ENCODE measurements around the gene MEIKIN.
"Not testable (repeated sequence)": the region's sequence is repeated elsewhere in the genome, so short reads cannot be mapped to it uniquely, and the experiment has no call there.

Gene MEIKIN

GRCh38 chr5:131913603-131914002 is 31.9 kb downstream of the MEIKIN start:
- DNase-seq (ENCODE audit: low read depth in 2 of 2, low spot score in 1 of 2): no peak

- DNase-seq (ENCODE audit: low read depth in 2 of 2, low spot score in 1 of 2): no peak
These were observed 38.8 kb downstream of the MEIKIN start for GRCh38 chr5:131906668-131907067.

GRCh38 chr5:131902266-131902665 is 43.2 kb downstream of the MEIKIN start:
- DNase-seq (ENCODE audit: low read depth in 2 of 2, low spot score in 1 of 2): not testable (repeated sequence)

GRCh38 chr5:131899686-131900085 is 45.8 kb downstream of the MEIKIN start:
- DNase-seq (ENCODE audit: low read depth in 2 of 2, low spot score in 1 of 2): no peak

- no peak for DNase-seq (ENCODE audit: low read depth in 2 of 2, low spot score in 1 of 2)
These were observed 61.5 kb downstream of the MEIKIN start for GRCh38 chr5:131883984-131884383.

- no peak for DNase-seq (ENCODE audit: low read depth in 2 of 2, low spot score in 1 of 2)
These were observed 65.8 kb downstream of the MEIKIN start for GRCh38 chr5:131879705-131880104.

- no peak for DNase-seq (ENCODE audit: low read depth in 2 of 2, low spot score in 1 of 2)
These were observed 67.6 kb downstream of the MEIKIN start for GRCh38 chr5:131877873-131878272.

- not testable (repeated sequence) for DNase-seq (ENCODE audit: low read depth in 2 of 2, low spot score in 1 of 2)
These were observed 74.2 kb downstream of the MEIKIN start for GRCh38 chr5:131871251-131871650.

- no peak for DNase-seq (ENCODE audit: low read depth in 2 of 2, low spot score in 1 of 2)
These were observed 77.9 kb downstream of the MEIKIN start for GRCh38 chr5:131867524-131867923.

- DNase-seq (ENCODE audit: low read depth in 2 of 2, low spot score in 1 of 2): no peak
These were observed 81.8 kb downstream of the MEIKIN start for GRCh38 chr5:131863700-131864099.

- DNase-seq (ENCODE audit: low read depth in 2 of 2, low spot score in 1 of 2): no peak
These were observed 88.1 kb downstream of the MEIKIN start for GRCh38 chr5:131857388-131857787.

- DNase-seq (ENCODE audit: low read depth in 2 of 2, low spot score in 1 of 2): no peak
These were observed 90.0 kb downstream of the MEIKIN start for GRCh38 chr5:131855452-131855851.

GRCh38 chr5:131854134-131854533 is 91.3 kb downstream of the MEIKIN start:
- DNase-seq (ENCODE audit: low read depth in 2 of 2, low spot score in 1 of 2): no peak

GRCh38 chr5:131848662-131849061 is 96.8 kb downstream of the MEIKIN start:
- DNase-seq (ENCODE audit: low read depth in 2 of 2, low spot score in 1 of 2): no peak

GRCh38 chr5:131846536-131846935 is 98.9 kb downstream of the MEIKIN start:
- no peak for DNase-seq (ENCODE audit: low read depth in 2 of 2, low spot score in 1 of 2)

GRCh38 chr5:131845828-131846227 is 99.6 kb downstream of the MEIKIN start:
- no peak for DNase-seq (ENCODE audit: low read depth in 2 of 2, low spot score in 1 of 2)

GRCh38 chr5:131842971-131843370 is 102.5 kb downstream of the MEIKIN start:
- not testable (repeated sequence) for DNase-seq (ENCODE audit: low read depth in 2 of 2, low spot score in 1 of 2)

- not testable (repeated sequence) for DNase-seq (ENCODE audit: low read depth in 2 of 2, low spot score in 1 of 2)
These were observed 112.8 kb downstream of the MEIKIN start for GRCh38 chr5:131832702-131833101.

- no peak for DNase-seq (ENCODE audit: low read depth in 2 of 2, low spot score in 1 of 2)
These were observed 120.0 kb downstream of the MEIKIN start for GRCh38 chr5:131825404-131826013.

- DNase-seq (ENCODE audit: low read depth in 2 of 2, low spot score in 1 of 2): no peak
These were observed 120.8 kb downstream of the MEIKIN start for GRCh38 chr5:131824631-131825030.

GRCh38 chr5:131821221-131821620 is 124.2 kb downstream of the MEIKIN start:
- no peak for DNase-seq (ENCODE audit: low read depth in 2 of 2, low spot score in 1 of 2)

GRCh38 chr5:131818001-131818724 is 127.3 kb downstream of the MEIKIN start:
- no peak for DNase-seq (ENCODE audit: low read depth in 2 of 2, low spot score in 1 of 2)

GRCh38 chr5:131814990-131815389 is 130.5 kb downstream of the MEIKIN start:
- no peak for DNase-seq (ENCODE audit: low read depth in 2 of 2, low spot score in 1 of 2)

All from stimulated activated CD8-positive, alpha-beta memory T cell treated with anti-CD3 and anti-CD28 coated beads, Interleukin-4, amount 100 ng/mL, for 1 hour (primary cell).